ENCODE data around the gene STMN3.
"Not testable (repeated sequence)": the region's sequence is repeated elsewhere in the genome, so short reads cannot be mapped to it uniquely, and the experiment has no call there.

STMN3 gene

DNA sequence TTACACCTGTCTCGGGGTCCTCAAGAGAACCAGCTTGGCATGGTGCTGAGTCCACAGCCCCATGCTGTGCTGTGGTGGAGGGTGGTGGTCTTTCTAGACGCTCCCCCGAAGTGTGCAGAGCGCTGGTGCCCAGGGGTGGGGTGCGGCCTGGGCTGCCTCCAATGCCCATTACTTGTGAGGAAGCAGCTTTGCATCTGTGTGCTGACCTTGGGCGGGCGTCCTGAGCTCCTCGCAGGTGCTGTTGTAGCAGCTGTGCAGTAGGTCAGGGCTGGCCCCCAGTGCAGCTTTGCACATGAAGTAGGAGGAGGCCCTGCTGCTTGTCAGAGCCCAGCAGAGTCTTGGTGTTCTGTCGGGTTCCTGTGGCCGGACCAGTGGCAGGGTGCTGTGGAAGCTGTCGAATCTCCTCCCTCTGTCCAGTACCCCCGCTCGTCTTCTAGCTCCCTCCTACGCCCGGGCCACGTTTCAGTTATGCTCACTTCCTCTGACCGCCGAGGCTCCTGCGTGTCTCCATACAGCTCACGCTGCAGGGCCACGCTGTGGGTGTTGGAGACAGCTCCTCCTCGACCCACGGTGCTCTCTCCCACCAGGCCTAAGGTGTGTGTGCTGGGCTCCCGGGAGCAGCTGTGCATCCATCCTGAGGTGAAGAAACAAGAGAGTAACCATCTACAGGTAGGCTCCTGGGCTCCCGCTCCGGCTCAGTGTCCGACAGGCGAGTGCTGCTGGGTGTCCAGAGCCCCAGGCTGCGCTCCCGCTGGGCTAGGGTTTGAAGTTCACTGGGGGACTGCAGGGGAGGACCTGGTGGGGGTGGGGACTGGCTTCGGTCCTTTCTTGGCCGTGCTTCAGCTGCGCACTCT lies 9.0 kb upstream of the STMN3 start:
- no peak overlapping the region for H3K27ac ChIP-seq (ENCODE audit: low read depth, low read length, poor library complexity, severe bottlenecking)
- peaks cover 45% of the 10 kb centered on the region for H3K36me3 ChIP-seq (ENCODE audit: insufficient read depth, low read length)
- H3K4me2 ChIP-seq (ENCODE audit: low read length), result no peak overlapping the region
- no peak overlapping the region for H3K9ac ChIP-seq (ENCODE audit: low read length)
- H2AFZ ChIP-seq (ENCODE audit: low read length), result no peak overlapping the region
- H4K20me1 ChIP-seq (ENCODE audit: insufficient read depth, low read length), result no peaks in the 10 kb centered on the region
- H3K79me2 ChIP-seq (ENCODE audit: insufficient read depth, low read length), result no peaks in the 10 kb centered on the region
- H3K4me3 ChIP-seq (ENCODE audit: low read depth, low read length, poor library complexity, severe bottlenecking), result no peak overlapping the region
- no peaks in the 10 kb centered on the region for H3F3A ChIP-seq (ENCODE audit: insufficient read depth, low read length)
- no peak for TF ChIP-seq EZH2 (IDR thresholded peaks at IDR 0.05; ENCODE audit: borderline replicate concordance, low read length)
- H3K9me2 ChIP-seq (ENCODE audit: low read depth, low read length), result no peaks in the 10 kb centered on the region
- H3K4me1 ChIP-seq (ENCODE audit: insufficient read depth, low read length, severe bottlenecking), result peaks cover 19% of the 10 kb centered on the region
- H3K27me3 ChIP-seq (ENCODE audit: insufficient read depth, low read length), result no peaks in the 10 kb centered on the region
- H3K9me3 ChIP-seq (ENCODE audit: low read length), result no peaks in the 10 kb centered on the region

DNA sequence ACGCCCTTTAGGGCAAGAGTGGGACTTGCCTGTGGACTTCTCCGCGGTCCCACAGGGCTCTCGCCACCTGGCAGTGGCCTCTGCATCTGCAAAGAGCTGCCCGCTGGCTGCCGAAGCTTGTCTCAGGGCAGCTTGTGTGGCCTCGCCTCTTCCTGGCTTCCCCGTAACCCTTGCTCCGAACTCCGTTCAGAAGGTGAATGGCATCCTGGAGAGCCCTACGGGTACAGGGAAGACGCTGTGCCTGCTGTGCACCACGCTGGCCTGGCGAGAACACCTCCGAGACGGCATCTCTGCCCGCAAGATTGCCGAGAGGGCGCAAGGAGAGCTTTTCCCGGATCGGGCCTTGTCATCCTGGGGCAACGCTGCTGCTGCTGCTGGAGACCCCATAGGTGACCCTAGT lies 7.9 kb upstream of the STMN3 start:
- Histone ChIP-seq H3K9ac (ENCODE audit: low read length) (no peak overlapping the region), H3K4me2 (ENCODE audit: low read length) (no peak overlapping the region), H3K27ac (ENCODE audit: low read depth, low read length, poor library complexity, severe bottlenecking) (no peak overlapping the region), H3K4me1 (ENCODE audit: insufficient read depth, low read length, severe bottlenecking) (peaks cover 21% of the 10 kb centered on the region), H3F3A (ENCODE audit: insufficient read depth, low read length) (no peaks in the 10 kb centered on the region), H3K9me3 (ENCODE audit: low read length) (no peaks in the 10 kb centered on the region), H4K20me1 (ENCODE audit: insufficient read depth, low read length) (no peaks in the 10 kb centered on the region), H2AFZ (ENCODE audit: low read length) (no peak overlapping the region), H3K9me2 (ENCODE audit: low read depth, low read length) (no peaks in the 10 kb centered on the region), H3K4me3 (ENCODE audit: low read depth, low read length, poor library complexity, severe bottlenecking) (no peak overlapping the region), H3K27me3 (ENCODE audit: insufficient read depth, low read length) (no peaks in the 10 kb centered on the region), H3K36me3 (ENCODE audit: insufficient read depth, low read length) (peaks cover 37% of the 10 kb centered on the region), H3K79me2 (ENCODE audit: insufficient read depth, low read length) (no peaks in the 10 kb centered on the region)
- no peak for TF ChIP-seq EZH2 (IDR thresholded peaks at IDR 0.05; ENCODE audit: borderline replicate concordance, low read length)
- TF ChIP-seq, protein P1, sequence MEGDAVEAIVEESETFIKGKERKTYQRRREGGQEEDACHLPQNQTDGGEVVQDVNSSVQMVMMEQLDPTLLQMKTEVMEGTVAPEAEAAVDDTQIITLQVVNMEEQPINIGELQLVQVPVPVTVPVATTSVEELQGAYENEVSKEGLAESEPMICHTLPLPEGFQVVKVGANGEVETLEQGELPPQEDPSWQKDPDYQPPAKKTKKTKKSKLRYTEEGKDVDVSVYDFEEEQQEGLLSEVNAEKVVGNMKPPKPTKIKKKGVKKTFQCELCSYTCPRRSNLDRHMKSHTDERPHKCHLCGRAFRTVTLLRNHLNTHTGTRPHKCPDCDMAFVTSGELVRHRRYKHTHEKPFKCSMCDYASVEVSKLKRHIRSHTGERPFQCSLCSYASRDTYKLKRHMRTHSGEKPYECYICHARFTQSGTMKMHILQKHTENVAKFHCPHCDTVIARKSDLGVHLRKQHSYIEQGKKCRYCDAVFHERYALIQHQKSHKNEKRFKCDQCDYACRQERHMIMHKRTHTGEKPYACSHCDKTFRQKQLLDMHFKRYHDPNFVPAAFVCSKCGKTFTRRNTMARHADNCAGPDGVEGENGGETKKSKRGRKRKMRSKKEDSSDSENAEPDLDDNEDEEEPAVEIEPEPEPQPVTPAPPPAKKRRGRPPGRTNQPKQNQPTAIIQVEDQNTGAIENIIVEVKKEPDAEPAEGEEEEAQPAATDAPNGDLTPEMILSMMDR (IDR thresholded peaks at IDR 0.05; ENCODE audit: low read length), result no peak

- Histone ChIP-seq H3K36me3 (ENCODE audit: insufficient read depth, low read length) (peaks cover 32% of the 10 kb centered on the region), H3K9me3 (ENCODE audit: low read length) (no peaks in the 10 kb centered on the region), H3K4me2 (ENCODE audit: low read length) (no peak overlapping the region), H3K9ac (ENCODE audit: low read length) (no peak overlapping the region), H3K4me3 (ENCODE audit: low read depth, low read length, poor library complexity, severe bottlenecking) (no peak overlapping the region), H4K20me1 (ENCODE audit: insufficient read depth, low read length) (no peaks in the 10 kb centered on the region), H3K9me2 (ENCODE audit: low read depth, low read length) (no peaks in the 10 kb centered on the region), H3F3A (ENCODE audit: insufficient read depth, low read length) (no peaks in the 10 kb centered on the region), H3K27ac (ENCODE audit: low read depth, low read length, poor library complexity, severe bottlenecking) (no peak overlapping the region), H2AFZ (ENCODE audit: low read length) (no peak overlapping the region), H3K4me1 (ENCODE audit: insufficient read depth, low read length, severe bottlenecking) (peaks cover 21% of the 10 kb centered on the region), H3K79me2 (ENCODE audit: insufficient read depth, low read length) (no peaks in the 10 kb centered on the region), H3K27me3 (ENCODE audit: insufficient read depth, low read length) (no peaks in the 10 kb centered on the region)
- TF ChIP-seq EZH2 (IDR thresholded peaks at IDR 0.05; ENCODE audit: borderline replicate concordance, low read length), result no peak
- TF ChIP-seq, protein P1 (IDR thresholded peaks at IDR 0.05; ENCODE audit: low read length), result no peak
These were observed 7.4 kb upstream of the STMN3 start for GRCh38 chr20:63660622-63661021.

GRCh38 chr20:63660174-63660573 lies 7.0 kb upstream of the STMN3 start:
- H4K20me1 ChIP-seq (ENCODE audit: insufficient read depth, low read length); H3K9me3 ChIP-seq (ENCODE audit: low read length); H3K79me2 ChIP-seq (ENCODE audit: insufficient read depth, low read length); H3K9me2 ChIP-seq (ENCODE audit: low read depth, low read length); H3K4me2 ChIP-seq (ENCODE audit: low read length); H3K27me3 ChIP-seq (ENCODE audit: insufficient read depth, low read length); H3K9ac ChIP-seq (ENCODE audit: low read length); H2AFZ ChIP-seq (ENCODE audit: low read length); H3F3A ChIP-seq (ENCODE audit: insufficient read depth, low read length); H3K4me3 ChIP-seq (ENCODE audit: low read depth, low read length, poor library complexity, severe bottlenecking); H3K27ac ChIP-seq (ENCODE audit: low read depth, low read length, poor library complexity, severe bottlenecking): not testable (repeated sequence)
- peaks cover 21% of the 10 kb centered on the region for H3K4me1 ChIP-seq (ENCODE audit: insufficient read depth, low read length, severe bottlenecking)
- H3K36me3 ChIP-seq (ENCODE audit: insufficient read depth, low read length), result peaks cover 28% of the 10 kb centered on the region; the same call in 1 of the 2 replicates
